CD14-positive monocyte (primary cell): ENCODE data around the gene EML4. TPM values are rescaled to one million over a fixed set of nuclear protein-coding genes. Genes with fewer than 3 reads are reported as not detected.

Experiments
- DNase-seq, 3 donors: peaks; one replicate each; pipeline ENCODE4 v3.0.0-alpha.2; 2011 to 2022
- H2AFZ ChIP-seq: 2 replicates; pipeline ENCODE4 v1.6.0; 2012; ENCODE audit warnings: mild to moderate bottlenecking, low read depth, low read length, inconsistent platforms; ENCODE audit not compliant: insufficient read depth, poor library complexity, severe bottlenecking
- H3K27ac ChIP-seq, 2 donors: 1 replicate in 1 of 2; 2 replicates in 1 of 2; pipeline ENCODE4 v1.5.1; 2012 to 2013; ENCODE audit warnings: low read length in 2 of 2, control low read depth in 1 of 2, inconsistent platforms in 1 of 2, low read depth in 1 of 2, mild to moderate bottlenecking in 1 of 2
- H3K27me3 ChIP-seq, 2 donors: one replicate each; pipeline versions ENCODE4 v1.6.0 to v1.6.1; 2011 to 2013; ENCODE audit warnings: low read length in 2 of 2; ENCODE audit not compliant: control insufficient read depth in 2 of 2, insufficient read depth in 2 of 2
- H3K36me3 ChIP-seq, 2 donors: replicated peaks in 1 of 2; 1 replicate in 1 of 2; 2 replicates in 1 of 2; pipeline versions ENCODE4 v1.5.1 to v1.6.1; 2012 to 2013; ENCODE audit warnings: low read length in 2 of 2, control low read depth in 1 of 2, inconsistent platforms in 1 of 2, mild to moderate bottlenecking in 1 of 2; ENCODE audit not compliant: insufficient read depth in 2 of 2, control insufficient read depth in 1 of 2
- H3K4me1 ChIP-seq, 2 donors: 1 replicate in 1 of 2; 2 replicates in 1 of 2; pipeline versions ENCODE4 v1.5.1 to v1.6.1; 2012 to 2013; ENCODE audit warnings: low read length in 2 of 2, control low read depth in 1 of 2, inconsistent platforms in 1 of 2, mild to moderate bottlenecking in 1 of 2, moderate library complexity in 1 of 2; ENCODE audit not compliant: insufficient read depth in 2 of 2, control insufficient read depth in 1 of 2
- H3K4me2 ChIP-seq: replicated peaks from 2 replicates; pipeline ENCODE3; 2012; ENCODE audit warnings: low read length, moderate library complexity, mild to moderate bottlenecking; ENCODE audit not compliant: poor library complexity, severe bottlenecking; ENCODE audit errors: extremely low read depth
- H3K4me3 ChIP-seq, 3 experiments: fragments of 200-600 bp in 1 of 3; sonication (generic) in 1 of 3; replicated peaks in 1 of 3; 1 replicate in 2 of 3; 2 replicates in 1 of 3; pipeline ENCODE4 v1.5.1; 2011 to 2013; ENCODE audit warnings: low read length in 3 of 3, mild to moderate bottlenecking in 3 of 3, control low read depth in 2 of 3, low read depth in 2 of 3, inconsistent platforms in 1 of 3, moderate library complexity in 1 of 3
- H3K79me2 ChIP-seq: 2 replicates; pipeline ENCODE4 v1.6.0; 2012; ENCODE audit warnings: mild to moderate bottlenecking, control low read depth, inconsistent platforms, low read length, moderate library complexity; ENCODE audit not compliant: insufficient read depth
- H3K9ac ChIP-seq: 2 replicates; pipeline ENCODE4 v1.6.0; 2017; ENCODE audit warnings: low read length, mild to moderate bottlenecking; ENCODE audit not compliant: insufficient read depth, poor library complexity, severe bottlenecking
- H3K9me3 ChIP-seq, 2 donors: replicated peaks in 1 of 2; 1 replicate in 1 of 2; 2 replicates in 1 of 2; pipeline versions ENCODE4 v1.5.1 to v1.6.1; 2012 to 2013; ENCODE audit warnings: low read length in 2 of 2, control low read depth in 1 of 2; ENCODE audit not compliant: control insufficient read depth in 1 of 2, insufficient read depth in 1 of 2
- H4K20me1 ChIP-seq: 2 replicates; pipeline ENCODE4 v1.6.0; 2012; ENCODE audit warnings: mild to moderate bottlenecking, low read length, control low read depth, moderate library complexity; ENCODE audit not compliant: insufficient read depth
- H3K27ac Mint-ChIP-seq, 7 donors: one replicate each; pipeline ENCODE4 v1.8.0; 2020; ENCODE audit warnings: mild to moderate bottlenecking in 7 of 7, mixed read lengths in 7 of 7, moderate library complexity in 6 of 7, inconsistent platforms in 2 of 7
- H3K27me3 Mint-ChIP-seq, 3 donors: one replicate each; pipeline ENCODE4 v1.8.0; 2021 to 2022; ENCODE audit warnings: low read depth in 3 of 3, mild to moderate bottlenecking in 3 of 3, mixed read lengths in 3 of 3, moderate library complexity in 3 of 3, inconsistent platforms in 1 of 3
- H3K36me3 Mint-ChIP-seq, 2 donors: one replicate each; pipeline ENCODE4 v1.8.0; 2020; ENCODE audit warnings: mixed read lengths in 2 of 2, inconsistent platforms in 1 of 2, mild to moderate bottlenecking in 1 of 2
- H3K4me1 Mint-ChIP-seq: one replicate; pipeline ENCODE4 v1.8.0; 2020; ENCODE audit warnings: mild to moderate bottlenecking, mixed read lengths
- H3K4me3 Mint-ChIP-seq, 2 donors: one replicate each; pipeline ENCODE4 v1.8.0; 2020; ENCODE audit warnings: mild to moderate bottlenecking in 2 of 2, mixed read lengths in 2 of 2, moderate library complexity in 1 of 2
- H3K9me3 Mint-ChIP-seq, 7 donors: one replicate each; pipeline ENCODE4 v1.8.0; 2020 to 2022; ENCODE audit warnings: mixed read lengths in 7 of 7, mild to moderate bottlenecking in 6 of 7, moderate library complexity in 6 of 7, inconsistent platforms in 2 of 7
- CTCF ChIP-seq: fragments of 200-600 bp; IDR thresholded peaks from one replicate; pipeline ENCODE4 v1.8.0; 2022; ENCODE audit warnings: antibody characterized with exemption, mild to moderate bottlenecking
- WGBS: methylation state at CpG from one replicate; pipeline ENCODE4 v1.1.5; 2013; ENCODE audit warnings: missing lambda C conversion rate; ENCODE audit not compliant: insufficient coverage; 5-methylcytosine and 5-hydroxymethylcytosine counted together
- intact Hi-C, 2 donors: fragments of 100-400 bp; cut with micrococcal nuclease; formaldehyde crosslinking; loops; one replicate each; pipeline versions ENCODE4 v1.15.0 to v1.15.1; 2023
- polyA plus RNA-seq, 3 donors: library from polyadenylated mRNA; depleted of rRNA in 1 of 3; unstranded in 2 of 3; stranded (reverse) in 1 of 3; fragments of 300-500 nt in 2 of 3; fragments of >200 nt in 1 of 3; fragmentation: Illumina TruSeq in 2 of 3; gene quantifications; 1 replicate in 2 of 3; 2 replicates in 1 of 3; pipeline ENCODE4 v1.2.3, GENCODE V29; 2012 to 2021

Gene EML4
- polyA plus RNA-seq, 3 donors = 11.5 to 24.3 (median 15.0) TPM

- peaks cover 55% of the 10 kb centered on the region for H3K79me2 ChIP-seq
- TF ChIP-seq CTCF = no peak
- H3K4me1 Mint-ChIP-seq = peaks cover 11% of the 10 kb centered on the region
Observed at GRCh38 chr2:42169874-42170521, 845 bp downstream of the EML4 start.

DNA sequence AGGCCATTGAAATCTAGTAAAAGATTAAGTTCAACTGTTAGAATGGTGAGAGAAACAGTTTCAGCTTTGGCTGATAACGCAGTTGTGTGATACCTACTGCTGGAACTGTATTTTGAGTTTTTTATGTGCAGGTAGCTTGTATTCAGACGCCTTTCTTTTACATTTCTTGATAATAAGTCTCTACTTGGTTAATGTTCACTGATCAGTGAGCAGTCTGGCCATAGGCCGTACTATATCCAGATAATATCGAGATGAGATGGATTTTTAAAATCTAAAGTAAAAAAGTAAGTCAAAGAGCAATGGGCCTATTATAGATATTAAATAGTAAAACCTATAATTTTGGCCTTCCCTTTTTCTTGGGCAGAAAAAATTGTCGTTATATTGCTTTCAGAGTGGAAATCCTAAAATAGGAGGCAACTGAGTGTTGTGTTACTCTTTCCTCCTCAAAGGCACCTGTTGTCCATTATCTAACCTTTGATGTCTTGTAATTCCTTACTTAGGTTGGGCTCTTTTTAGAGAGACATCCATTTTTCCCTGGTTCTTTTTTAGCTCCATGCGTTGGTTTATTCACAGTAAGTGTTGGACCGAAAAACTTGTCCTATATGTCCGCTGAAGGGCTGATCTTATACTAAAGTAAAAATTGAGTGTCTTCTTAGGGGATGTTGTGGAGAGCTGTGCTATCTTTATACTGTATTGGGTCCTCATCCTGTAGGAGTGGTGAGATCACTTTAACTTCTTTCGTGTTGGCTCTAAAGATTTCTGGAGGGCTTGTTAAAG, 1.7 kb downstream of the EML4 start:
- H3K4me3 ChIP-seq = peak overlapping the region; percentile 73 to 87 (median 86)
- intact Hi-C loops = no loop called here
- no peaks in the 10 kb centered on the region for H3K27me3 ChIP-seq
- peaks cover 1 to 2% of the 10 kb centered on the region in 2 donors for H3K36me3 Mint-ChIP-seq
- H3K4me1 Mint-ChIP-seq = peaks cover 11% of the 10 kb centered on the region
- peaks cover 0 to 3% (median 0%) of the 10 kb centered on the region in 7 donors for H3K9me3 Mint-ChIP-seq
- peaks cover 47% of the 10 kb centered on the region for H4K20me1 ChIP-seq
- peaks cover 0 to 7% (median under 1%) of the 10 kb centered on the region in 3 donors for H3K27me3 Mint-ChIP-seq
- H3K9me3 ChIP-seq = no peaks in the 10 kb centered on the region
- peak overlapping the region in 1 of 2 donors; percentile 85 for H3K27ac ChIP-seq
- H3K36me3 ChIP-seq = no peaks in the 10 kb centered on the region
- no peak for TF ChIP-seq CTCF
- no peak overlapping the region for H2AFZ ChIP-seq
- no peak overlapping the region for H3K4me3 Mint-ChIP-seq
- H3K4me2 ChIP-seq = peak overlapping the region; percentile 75
- H3K9ac ChIP-seq = no peak overlapping the region
- no peak overlapping the region for H3K27ac Mint-ChIP-seq
- peaks cover 63% of the 10 kb centered on the region for H3K79me2 ChIP-seq
- 100% methylated on average over 1 of the region's 9 CpGs for WGBS
- DNase-seq = no peak
- peaks cover 25 to 32% of the 10 kb centered on the region in 2 donors for H3K4me1 ChIP-seq

More at GRCh38 chr2:42169874-42170521, 845 bp downstream of the EML4 start:
- H3K9me3 ChIP-seq = no peaks in the 10 kb centered on the region
- H3K27ac Mint-ChIP-seq = no peak overlapping the region
- peaks cover 0 to 3% of the 10 kb centered on the region in 2 donors for H3K27me3 ChIP-seq
- H3K4me2 ChIP-seq = peak overlapping the region; percentile 75
- intact Hi-C loops = loop anchor here (5.0 to 10.0 kb wide), 3 partner anchors 43 to 75 kb away; no protein-coding TSS in a partner anchor
- H3K36me3 ChIP-seq = no peaks in the 10 kb centered on the region
- peaks cover 0 to 1% of the 10 kb centered on the region in 2 donors for H3K36me3 Mint-ChIP-seq
- H3K4me3 ChIP-seq = peak overlapping the region; percentile 73 to 87 (median 86)
- DNase-seq = peak; percentile 12 to 40 (median 23)
- WGBS = 0% methylated on average over 4 of the region's 10 CpGs
- H3K27ac ChIP-seq = peak overlapping the region; percentile 85 to 90
- peaks cover 0 to 7% (median 4%) of the 10 kb centered on the region in 3 donors for H3K27me3 Mint-ChIP-seq
- peak overlapping the region; percentile 78 for H2AFZ ChIP-seq
- no peak overlapping the region for H3K4me3 Mint-ChIP-seq
- peaks cover 25 to 32% of the 10 kb centered on the region in 2 donors for H3K4me1 ChIP-seq
- H3K9me3 Mint-ChIP-seq = peaks cover 0 to 3% (median 0%) of the 10 kb centered on the region in 7 donors
- peaks cover 44% of the 10 kb centered on the region for H4K20me1 ChIP-seq
- peak overlapping the region; percentile 82 for H3K9ac ChIP-seq
